GM12872 (cell line): Measurements from ENCODE around the gene SH3PXD2A.

Experiments used
- TF ChIP-seq, protein P1 (sequence below): IDR thresholded peaks from 3 replicates; pipeline ENCODE4 v1.5.1; 2011; ENCODE audit warnings: low read depth, mild to moderate bottlenecking, low read length, moderate library complexity; ENCODE audit not compliant: insufficient read depth

The SH3PXD2A gene

DNA sequence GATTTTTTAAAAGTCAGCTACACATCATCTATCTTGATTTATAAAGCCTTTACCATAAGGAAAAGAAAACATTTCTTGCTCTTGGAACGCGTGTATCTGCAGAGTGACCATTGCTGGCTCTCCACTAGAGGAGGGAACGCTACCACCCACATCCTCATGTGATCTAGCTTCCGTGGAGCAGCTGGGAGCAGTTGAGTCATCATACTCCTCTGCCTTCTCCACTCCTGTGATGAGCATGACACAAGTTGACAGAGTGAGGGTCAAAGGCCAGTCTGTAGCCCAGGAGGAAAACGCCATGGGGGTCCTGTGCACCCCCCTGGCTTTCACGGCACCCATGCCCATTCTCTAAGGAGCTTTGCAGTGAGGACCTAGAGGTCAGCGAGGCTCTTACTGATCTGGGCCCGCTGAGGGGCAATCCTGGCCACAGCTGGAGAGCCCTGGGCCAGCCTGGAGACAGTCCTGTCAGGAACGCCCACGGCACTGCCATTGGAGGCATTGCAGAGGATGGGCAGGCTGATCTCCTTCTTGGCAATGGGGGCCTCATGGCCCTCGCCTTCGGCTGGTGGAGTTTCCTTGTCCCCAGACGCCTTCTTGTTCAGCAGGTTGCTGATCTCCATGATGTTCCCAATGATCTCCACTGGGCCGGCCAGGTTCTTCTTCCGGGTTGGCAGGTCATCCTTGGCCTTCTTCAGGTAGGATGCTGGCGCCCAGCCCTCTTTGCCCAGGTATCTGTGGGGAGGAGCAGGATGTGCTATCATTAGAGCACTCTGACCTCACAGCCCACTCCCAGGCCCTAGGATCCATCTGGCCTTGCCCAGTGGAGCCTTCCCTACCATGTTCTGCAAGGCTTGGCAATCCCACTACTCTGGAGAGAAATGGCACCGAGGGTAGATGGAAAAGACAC lies 242.7 kb downstream of the SH3PXD2A start:
- TF ChIP-seq, protein P1, sequence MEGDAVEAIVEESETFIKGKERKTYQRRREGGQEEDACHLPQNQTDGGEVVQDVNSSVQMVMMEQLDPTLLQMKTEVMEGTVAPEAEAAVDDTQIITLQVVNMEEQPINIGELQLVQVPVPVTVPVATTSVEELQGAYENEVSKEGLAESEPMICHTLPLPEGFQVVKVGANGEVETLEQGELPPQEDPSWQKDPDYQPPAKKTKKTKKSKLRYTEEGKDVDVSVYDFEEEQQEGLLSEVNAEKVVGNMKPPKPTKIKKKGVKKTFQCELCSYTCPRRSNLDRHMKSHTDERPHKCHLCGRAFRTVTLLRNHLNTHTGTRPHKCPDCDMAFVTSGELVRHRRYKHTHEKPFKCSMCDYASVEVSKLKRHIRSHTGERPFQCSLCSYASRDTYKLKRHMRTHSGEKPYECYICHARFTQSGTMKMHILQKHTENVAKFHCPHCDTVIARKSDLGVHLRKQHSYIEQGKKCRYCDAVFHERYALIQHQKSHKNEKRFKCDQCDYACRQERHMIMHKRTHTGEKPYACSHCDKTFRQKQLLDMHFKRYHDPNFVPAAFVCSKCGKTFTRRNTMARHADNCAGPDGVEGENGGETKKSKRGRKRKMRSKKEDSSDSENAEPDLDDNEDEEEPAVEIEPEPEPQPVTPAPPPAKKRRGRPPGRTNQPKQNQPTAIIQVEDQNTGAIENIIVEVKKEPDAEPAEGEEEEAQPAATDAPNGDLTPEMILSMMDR: no peak

DNA sequence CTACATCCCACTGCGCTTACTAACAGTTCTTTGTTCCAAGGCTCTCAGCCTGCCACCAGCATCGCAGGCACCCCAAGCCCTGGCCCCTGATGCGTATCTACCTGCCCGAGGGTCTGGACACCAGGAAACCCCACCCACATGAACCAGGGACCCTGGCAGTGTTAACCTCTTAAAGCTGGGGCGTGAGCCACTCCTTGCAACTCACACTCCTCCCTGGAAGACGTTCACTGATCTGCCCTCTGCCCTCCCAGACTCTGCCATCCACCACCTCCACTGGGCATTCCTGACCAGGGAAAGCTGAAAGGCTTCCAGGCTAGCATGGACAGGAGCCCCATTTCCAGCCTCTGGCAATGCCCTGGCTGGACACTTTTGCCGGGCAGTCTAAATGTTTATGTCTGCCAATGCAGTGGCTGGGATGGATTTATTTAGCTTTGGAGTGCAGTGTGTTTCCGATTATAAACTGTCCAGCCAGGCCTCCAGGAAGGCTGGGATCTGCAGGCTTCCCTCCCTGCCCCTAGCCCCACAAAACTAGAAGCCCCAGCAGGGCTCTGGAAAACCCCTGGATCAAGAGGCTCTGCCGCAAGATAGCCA lies 244.4 kb downstream of the SH3PXD2A start:
- TF ChIP-seq, protein P1: no peak

DNA sequence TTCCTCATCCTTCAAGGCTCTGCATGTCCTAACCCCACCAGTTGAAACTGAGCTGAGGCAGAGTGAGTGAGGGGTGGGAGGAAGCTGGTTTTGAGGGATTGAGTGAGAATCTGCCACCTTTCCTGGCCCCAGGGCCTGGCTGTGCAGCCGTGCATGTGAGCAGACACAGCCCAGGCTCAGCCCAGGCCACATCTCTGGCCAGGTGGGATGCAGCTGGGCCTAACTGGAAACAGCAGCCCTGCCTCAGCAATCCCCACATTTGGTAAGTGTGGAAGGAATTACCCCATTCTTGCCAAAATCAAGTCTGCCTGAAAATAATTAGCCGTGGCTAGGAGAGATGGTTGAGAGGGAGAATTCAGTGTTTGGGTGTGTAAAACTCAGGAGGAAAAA lies 245.3 kb downstream of the SH3PXD2A start:
- TF ChIP-seq, protein P1: no peak

DNA sequence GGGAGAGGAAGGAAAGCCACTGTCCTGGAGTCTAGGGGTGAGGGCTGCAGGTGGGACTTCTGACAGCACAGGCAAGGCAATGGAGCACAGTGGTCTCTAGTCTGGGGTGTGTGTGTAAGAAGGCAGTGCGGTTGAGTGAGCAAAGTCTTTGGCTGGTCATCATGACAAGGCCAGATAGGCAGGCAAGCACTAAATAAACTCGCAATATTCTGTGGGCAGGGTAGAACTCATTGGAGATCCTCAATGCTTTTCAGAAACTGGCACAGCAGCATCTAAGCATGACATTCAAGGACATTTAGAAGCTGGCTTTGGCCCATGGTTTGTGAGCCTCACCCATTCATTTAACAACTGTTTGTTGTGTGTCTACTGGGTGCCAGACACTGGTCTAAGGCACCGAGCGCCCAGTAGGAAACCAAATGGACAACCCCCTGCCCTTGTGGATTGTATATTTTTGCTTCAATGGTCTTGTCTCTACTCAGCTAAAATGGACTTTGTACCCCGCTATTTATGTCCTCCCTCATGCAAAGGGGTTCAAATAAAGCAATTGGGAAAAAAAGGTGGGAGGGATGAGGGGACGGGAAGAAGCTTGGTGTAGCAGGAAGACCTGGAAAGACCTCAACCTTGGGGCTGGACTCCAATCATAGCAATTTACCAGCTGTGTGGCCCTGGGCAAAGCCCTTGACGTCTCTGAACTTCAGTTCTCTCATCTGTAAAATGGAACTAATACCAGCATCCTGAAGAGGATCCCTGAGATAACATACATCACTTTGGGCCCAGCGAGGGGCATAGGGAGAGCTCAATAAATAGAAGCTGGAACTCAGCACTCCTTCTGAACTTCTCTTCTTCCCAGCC lies 245.9 kb downstream of the SH3PXD2A start:
- TF ChIP-seq, protein P1: no peak

DNA sequence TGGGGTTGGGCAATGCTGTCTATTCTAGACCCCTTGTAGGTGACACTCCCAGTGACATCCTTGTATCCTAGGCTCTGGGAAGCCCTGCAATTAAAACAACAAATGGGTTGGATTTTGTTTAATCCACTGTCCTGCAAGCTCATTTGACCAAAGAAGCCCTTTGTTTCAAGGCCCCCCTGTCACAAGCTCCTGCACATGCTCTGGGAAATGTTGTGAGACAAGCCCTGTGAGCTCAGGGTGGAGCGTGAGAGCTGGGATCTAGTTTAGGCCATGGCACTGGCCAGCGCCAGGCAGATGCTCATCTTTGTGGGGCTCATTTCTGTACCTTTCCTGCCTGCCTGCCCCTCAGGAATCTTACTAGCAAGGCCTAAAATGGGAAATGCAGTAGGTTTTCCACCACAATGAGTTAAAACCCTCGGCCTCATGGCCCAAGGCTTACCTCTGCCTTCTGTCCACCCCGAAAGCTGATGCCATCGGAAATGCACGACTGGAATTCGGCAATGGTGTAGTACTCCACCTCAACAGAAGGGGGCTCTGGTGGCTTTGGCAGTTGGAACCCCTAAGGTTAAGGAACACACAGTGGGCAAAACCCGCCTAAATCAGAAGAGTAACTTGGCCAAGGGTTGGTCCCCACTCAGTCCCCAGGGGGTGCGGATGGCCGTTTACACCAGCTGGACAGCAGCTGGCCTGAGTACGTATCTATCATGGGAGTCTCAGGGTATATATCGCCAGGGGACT lies 249.8 kb downstream of the SH3PXD2A start:
- TF ChIP-seq, protein P1: peak; percentile 82

DNA sequence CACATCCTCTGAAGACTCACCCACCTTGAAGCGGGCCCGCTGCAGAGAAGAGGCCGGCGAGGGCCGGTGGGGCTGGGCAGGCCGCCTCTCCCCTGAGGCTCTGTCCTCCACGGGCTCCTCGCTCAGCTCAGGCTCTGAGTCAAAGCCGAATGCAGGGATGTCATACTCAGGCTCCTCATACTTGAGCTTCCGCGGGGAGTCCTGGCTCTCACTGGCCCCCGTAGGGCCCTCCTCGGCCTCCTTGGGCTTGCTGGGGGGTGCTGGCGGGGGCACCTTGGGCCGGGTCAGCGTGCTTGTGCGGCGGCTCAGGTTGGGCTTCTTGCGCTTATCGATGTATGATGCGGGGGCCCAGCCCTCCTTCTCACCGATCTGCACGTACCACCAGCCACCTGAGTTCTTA lies 252.0 kb downstream of the SH3PXD2A start:
- TF ChIP-seq, protein P1: no peak

DNA sequence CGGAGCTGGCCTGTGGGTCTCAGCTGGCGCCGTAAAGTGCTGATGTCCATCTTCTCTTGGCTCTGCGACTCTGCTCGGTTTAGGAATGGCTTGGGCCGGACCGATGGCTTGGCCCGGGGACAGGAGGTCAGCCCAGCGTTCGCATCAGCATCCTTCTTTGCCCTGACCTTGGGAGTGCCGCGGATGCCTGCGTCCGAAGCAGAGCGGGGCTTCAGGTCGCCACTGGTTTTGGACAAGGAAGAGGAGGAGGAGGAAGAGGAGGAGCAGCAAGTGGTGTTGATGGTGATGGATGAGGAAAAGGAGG lies 252.6 kb downstream of the SH3PXD2A start:
- TF ChIP-seq, protein P1: no peak
